HG03521 (cell line): ENCODE data around the gene CPXM2.

ENCODE experiments used
- ATAC-seq: cut with Tn5 transposase; IDR thresholded peaks from one replicate; pipeline ENCODE4 v1.9.1; 2021; ENCODE audit warnings: mild to moderate bottlenecking, moderate library complexity; ENCODE audit not compliant: unreplicated experiment

Gene CPXM2

GRCh38 chr10:123906296-123906695 is 14.7 kb upstream of the CPXM2 start:
- ATAC-seq: no peak

GRCh38 chr10:123904834-123905409 is 13.3 kb upstream of the CPXM2 start:
- ATAC-seq: no peak

- no peak for ATAC-seq
Measured at GRCh38 chr10:123903621-123904020, 12.0 kb upstream of the CPXM2 start.

GRCh38 chr10:123901621-123902020 is 10.0 kb upstream of the CPXM2 start:
- ATAC-seq: no peak

- no peak for ATAC-seq
Measured at GRCh38 chr10:123897146-123897545, 5.5 kb upstream of the CPXM2 start.

GRCh38 chr10:123896246-123896927 is 4.8 kb upstream of the CPXM2 start:
- ATAC-seq: no peak

DNA sequence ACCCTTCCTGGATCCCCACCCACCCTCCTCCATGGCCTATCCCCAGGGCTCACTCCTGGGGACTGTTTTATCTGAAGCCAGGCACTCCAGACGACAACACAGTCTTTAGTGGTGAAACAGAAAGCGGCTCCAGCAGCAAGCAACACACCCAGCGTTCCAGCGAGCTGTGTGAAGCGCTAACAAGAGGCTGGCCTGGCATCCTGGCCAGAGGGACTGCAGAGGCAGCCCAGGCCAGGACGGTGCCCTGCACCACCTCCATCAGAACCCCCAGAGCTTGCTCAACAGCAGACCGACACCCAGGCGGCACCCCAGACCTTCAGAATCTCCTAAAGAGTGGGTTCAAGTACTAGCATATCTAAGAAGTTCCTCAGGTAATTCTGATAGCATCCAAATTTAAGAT is 2.0 kb upstream of the CPXM2 start:
- no peak for ATAC-seq

- ATAC-seq: no peak
Measured at GRCh38 chr10:123890756-123891143, 857 bp downstream of the CPXM2 start.

DNA sequence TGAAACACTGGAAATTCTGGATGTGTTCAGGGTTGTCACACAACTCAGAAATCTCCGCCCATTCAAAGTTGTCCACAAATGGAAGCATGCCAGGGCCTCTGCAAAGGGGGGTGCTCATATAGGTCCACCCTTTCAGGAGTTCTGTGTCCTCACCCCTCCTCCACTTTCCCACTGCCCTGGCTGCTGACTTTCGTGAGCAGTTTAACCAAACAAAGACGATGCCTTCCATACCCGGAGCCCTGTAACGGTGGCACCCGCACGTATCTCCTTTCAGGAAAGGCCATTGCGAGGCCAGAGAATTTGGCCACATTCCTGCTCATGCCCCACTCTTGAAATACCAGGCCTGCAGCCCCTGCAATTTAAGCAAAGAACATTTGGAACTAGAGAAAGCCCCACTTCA is 1.4 kb downstream of the CPXM2 start:
- no peak for ATAC-seq

- no peak for ATAC-seq
Measured at GRCh38 chr10:123889821-123890220, 1.8 kb downstream of the CPXM2 start.

GRCh38 chr10:123888751-123889150 is 2.9 kb downstream of the CPXM2 start:
- ATAC-seq: no peak

DNA sequence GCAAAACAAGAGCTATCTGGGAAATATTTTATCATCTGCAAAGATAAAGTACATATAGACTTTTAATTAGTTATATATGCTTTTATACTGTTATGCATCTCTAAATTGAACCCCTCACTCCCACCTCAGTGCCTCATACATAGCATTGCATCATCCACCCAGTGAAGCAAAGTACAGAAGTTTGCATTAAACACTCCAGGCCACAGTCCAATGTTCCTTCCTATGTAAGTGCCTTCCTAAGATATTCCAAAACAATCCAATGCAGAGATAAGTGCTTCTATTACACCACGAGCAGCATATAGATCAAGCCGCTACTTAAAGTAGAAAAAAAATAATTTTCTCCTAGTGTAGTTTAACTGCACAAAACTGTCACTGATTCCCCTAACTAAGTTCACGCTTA is 3.4 kb downstream of the CPXM2 start:
- ATAC-seq: no peak

GRCh38 chr10:123886292-123886691 is 5.3 kb downstream of the CPXM2 start:
- ATAC-seq: no peak

- no peak for ATAC-seq
Measured at GRCh38 chr10:123885406-123886170, 6.0 kb downstream of the CPXM2 start.

DNA sequence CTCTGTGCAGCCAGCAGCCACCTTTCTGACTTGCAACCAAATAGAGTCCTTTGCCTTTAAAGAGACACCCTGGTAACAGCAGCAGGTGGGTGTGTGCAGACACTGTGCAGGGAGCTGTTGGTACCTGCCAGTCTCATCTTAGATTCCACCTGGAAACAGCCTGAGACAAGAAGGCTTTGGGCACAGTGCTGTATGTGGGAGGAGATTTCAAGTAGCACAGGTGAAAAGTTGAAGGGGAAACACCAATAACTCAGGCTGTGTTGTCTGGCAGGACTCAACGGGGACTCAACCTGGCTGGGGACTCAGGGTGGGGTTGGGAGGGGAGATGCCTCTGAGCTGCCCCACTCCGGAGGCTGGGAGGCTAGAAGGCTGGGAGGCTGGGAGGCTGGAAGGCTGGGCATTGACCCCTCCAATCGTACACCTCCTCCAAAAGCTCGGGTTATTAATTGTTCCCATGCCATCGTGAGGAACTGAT is 6.7 kb downstream of the CPXM2 start:
- no peak for ATAC-seq

GRCh38 chr10:123884351-123884906 is 7.2 kb downstream of the CPXM2 start:
- no peak for ATAC-seq

GRCh38 chr10:123883673-123884320 is 7.8 kb downstream of the CPXM2 start:
- no peak for ATAC-seq

DNA sequence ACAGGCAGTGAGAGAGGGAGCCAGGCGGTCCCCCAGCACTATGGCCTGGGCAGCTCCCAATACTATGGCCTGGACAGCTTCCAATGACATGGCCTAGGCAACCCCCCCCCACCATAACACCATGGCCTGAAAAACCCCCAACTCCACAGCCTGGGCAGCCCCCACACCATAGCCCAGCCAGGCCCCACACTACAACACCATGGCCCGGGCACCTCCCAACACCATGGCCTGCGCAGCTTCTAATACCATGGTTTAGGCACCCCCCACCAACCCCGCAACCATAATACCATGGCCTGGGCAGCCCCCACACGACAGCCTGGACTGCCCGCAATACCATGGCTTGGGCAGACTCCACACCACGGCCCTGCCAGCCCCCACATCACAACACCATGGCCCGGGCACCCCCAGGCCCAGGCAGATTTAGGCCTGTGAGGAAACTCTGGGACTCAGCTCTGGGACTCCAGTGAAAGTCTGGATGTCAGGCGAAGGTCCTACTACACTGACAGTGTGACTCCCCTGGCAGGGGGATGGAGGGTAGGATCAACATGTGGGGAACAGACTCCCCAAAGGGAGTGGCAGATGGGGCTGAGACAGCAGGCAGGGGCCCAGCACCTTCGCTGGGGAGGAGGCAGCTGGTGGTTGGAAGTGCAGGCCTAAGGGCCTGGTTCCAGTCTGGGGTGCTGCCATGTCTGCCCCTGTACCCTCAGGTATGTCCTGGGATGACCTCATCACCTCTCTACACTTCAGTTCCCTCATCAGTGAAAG is 8.7 kb downstream of the CPXM2 start:
- no peak for ATAC-seq

GRCh38 chr10:123882177-123882576 is 9.4 kb downstream of the CPXM2 start:
- ATAC-seq: no peak

DNA sequence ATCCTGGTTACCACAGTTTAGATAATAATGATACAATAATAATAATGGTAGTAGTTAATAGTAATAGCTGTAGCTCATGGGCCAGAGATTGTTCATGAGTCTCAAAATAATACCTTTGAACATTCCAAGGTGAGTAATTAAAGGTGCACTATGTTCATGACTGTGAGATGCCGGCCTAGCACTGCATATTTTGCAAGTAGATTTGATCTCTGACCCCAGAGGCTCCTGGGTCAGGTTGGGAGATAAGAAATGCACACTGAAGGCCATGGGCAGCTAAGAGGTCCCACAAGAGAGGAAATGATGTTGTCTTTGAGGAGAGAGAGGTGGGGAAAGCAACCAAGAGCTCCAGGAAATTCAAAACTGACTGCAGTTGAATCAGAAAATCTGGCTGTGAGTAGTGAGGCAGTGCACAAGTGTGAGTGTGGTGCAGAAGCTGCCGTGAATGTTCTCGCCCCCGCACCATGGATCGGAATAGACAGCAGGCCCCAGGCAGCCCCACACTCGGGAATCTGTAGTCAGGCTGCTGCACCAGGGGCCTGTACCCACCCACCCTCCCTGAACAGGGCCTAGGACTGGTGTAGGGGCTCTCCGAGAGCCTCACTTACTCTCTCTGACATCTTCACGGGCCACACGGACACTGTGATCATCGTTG is 11.9 kb downstream of the CPXM2 start:
- ATAC-seq: no peak
